Measurements from ENCODE around the gene KCNH2. TPM values are rescaled to one million over a fixed set of nuclear protein-coding genes. Genes with fewer than 3 reads are reported as not detected.
A peak's percentile ranks its signal among the peaks of the same experiment; 100 is the strongest.

The KCNH2 gene
- total RNA-seq, 3 donors from 2014 or later (not counting 1 experiment from before 2014, with no cell fraction given), result 0.39 to 0.60 TPM; not detected in 1

- ATAC-seq (no peak), DNase-seq (no peak)
- Mint-ChIP-seq H3K27ac (peak overlapping the region in 1 of 2 donors; percentile 96), H3K4me1 (peaks cover 15 to 16% of the 10 kb centered on the region in 2 donors), H3K27me3 (ENCODE audit: low read depth in 2 of 2) (peaks cover 0 to 9% of the 10 kb centered on the region in 2 donors), H3K9me3 (no peaks in the 10 kb centered on the region), H3K4me3 (no peak overlapping the region), H3K36me3 (no peaks in the 10 kb centered on the region)
- H3K27ac ChIP-seq (ENCODE audit: low read length), result no peak overlapping the region
- intact Hi-C loops (cut with micrococcal nuclease), result no loop called here
- H3K27me3 ChIP-seq (ENCODE audit: control insufficient read depth, insufficient read depth, low read length), result no peaks in the 10 kb centered on the region
- TF ChIP-seq CTCF (IDR thresholded peaks at IDR 0.05), result no peak
- no peak overlapping the region for H3K4me3 ChIP-seq (ENCODE audit: low read length)
- H3K9me3 ChIP-seq (ENCODE audit: control insufficient read depth, insufficient read depth, low read length), result no peaks in the 10 kb centered on the region
- H3K4me1 ChIP-seq (ENCODE audit: control insufficient read depth, insufficient read depth, low read length), result peaks cover 17% of the 10 kb centered on the region
- WGBS (ENCODE audit: insufficient coverage), result 80% methylated on average over 4 of the region's 4 CpGs
- H3K36me3 ChIP-seq (ENCODE audit: control insufficient read depth, insufficient read depth, low read length), result no peaks in the 10 kb centered on the region
Observed at GRCh38 chr7:151025924-151026671, 48.0 kb upstream of the KCNH2 start.

DNA sequence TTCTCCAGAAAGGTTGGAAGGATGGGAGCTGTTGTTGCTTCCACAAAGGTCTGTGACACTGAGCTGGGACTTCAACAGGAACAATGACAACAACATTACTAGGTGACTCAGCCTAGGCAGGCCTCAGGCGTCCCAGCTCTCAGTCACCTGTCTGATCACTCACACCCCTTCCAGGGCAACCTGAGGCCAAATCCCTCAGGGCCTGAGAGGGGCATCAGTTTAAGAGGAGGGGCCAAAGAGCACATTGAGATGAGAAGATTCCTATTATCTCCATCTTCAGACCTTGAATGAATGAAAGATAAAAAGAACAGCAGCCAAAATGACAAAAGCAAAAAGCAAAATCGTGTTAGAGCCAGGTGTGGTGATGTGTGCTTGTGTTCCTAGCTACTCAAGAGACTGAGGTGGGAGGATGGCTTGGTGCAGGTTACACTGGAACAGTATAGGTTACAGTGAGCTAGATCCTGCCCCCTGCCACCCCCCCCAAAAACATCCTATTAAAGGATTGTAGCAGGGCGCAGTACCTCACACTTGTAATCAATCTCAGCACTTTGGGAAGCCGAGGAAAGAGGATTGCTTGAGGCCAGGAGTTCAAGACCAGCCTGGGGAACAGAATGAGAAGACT lies 46.4 kb upstream of the KCNH2 start, which contains the start of gene ATG9B:
Gene ATG9B, minus strand, starts transcription at position 60 of the 622 bp plus-strand sequence. CDS start 71 bp downstream, outside the sequence.
- Mint-ChIP-seq H3K27ac (no peak within 1 kb of the TSS), H3K4me3 (no peak within 1 kb of the TSS), H3K36me3 (no peaks in the 10 kb centered on the region), H3K27me3 (ENCODE audit: low read depth in 2 of 2) (peaks cover 0 to 24% of the 10 kb centered on the region in 2 donors), H3K4me1 (peaks cover 16 to 18% of the 10 kb centered on the region in 2 donors), H3K9me3 (no peaks in the 10 kb centered on the region)
- DNase-seq, result no peak
- H3K4me3 ChIP-seq (ENCODE audit: low read length), result no peak within 1 kb of the TSS
- no peak within 1 kb of the TSS for H3K27ac ChIP-seq (ENCODE audit: low read length)
- no peak for ATAC-seq
- no peaks in the 10 kb centered on the region for H3K36me3 ChIP-seq (ENCODE audit: control insufficient read depth, insufficient read depth, low read length)
- no peak for TF ChIP-seq CTCF (IDR thresholded peaks at IDR 0.05)
- H3K4me1 ChIP-seq (ENCODE audit: control insufficient read depth, insufficient read depth, low read length), result peaks cover 19% of the 10 kb centered on the region
- no peaks in the 10 kb centered on the region for H3K9me3 ChIP-seq (ENCODE audit: control insufficient read depth, insufficient read depth, low read length)
- intact Hi-C loops (cut with micrococcal nuclease), result no loop called here
- H3K27me3 ChIP-seq (ENCODE audit: control insufficient read depth, insufficient read depth, low read length), result peaks cover 13% of the 10 kb centered on the region
- WGBS (ENCODE audit: insufficient coverage), result 92% methylated on average over 4 of the region's 4 CpGs

DNA sequence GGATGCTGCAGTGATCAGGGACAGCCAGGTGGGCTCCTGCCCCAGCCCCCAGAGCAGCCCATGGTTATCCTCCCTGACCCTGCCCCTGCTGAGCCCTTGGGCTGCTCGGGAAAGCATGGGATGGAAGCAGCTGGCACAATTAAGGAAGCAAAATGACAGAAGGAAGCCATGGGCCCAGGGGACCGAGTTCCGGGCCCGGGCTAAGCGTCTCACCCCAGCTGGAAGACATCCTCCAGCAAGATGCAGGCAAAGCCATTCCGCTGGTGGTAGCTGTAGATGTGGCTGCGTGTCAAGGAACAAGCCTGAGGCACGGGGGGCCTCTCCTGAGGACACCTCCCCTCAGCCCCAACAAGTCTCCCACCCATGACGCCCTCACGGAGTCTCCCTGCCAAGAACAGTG lies 45.1 kb upstream of the KCNH2 start:
- no peak for TF ChIP-seq CTCF (IDR thresholded peaks at IDR 0.05)
- peaks cover 23% of the 10 kb centered on the region in 2 donors for H3K4me1 Mint-ChIP-seq
- peaks cover 21% of the 10 kb centered on the region for H3K4me1 ChIP-seq (ENCODE audit: control insufficient read depth, insufficient read depth, low read length)
- ATAC-seq (no peak), DNase-seq (no peak)
- peaks cover 19% of the 10 kb centered on the region for H3K27me3 ChIP-seq (ENCODE audit: control insufficient read depth, insufficient read depth, low read length)
- no peak overlapping the region for H3K4me3 Mint-ChIP-seq
- H3K4me3 ChIP-seq (ENCODE audit: low read length), result no peak overlapping the region
- no peaks in the 10 kb centered on the region for H3K36me3 ChIP-seq (ENCODE audit: control insufficient read depth, insufficient read depth, low read length)
- peaks cover 0 to 35% of the 10 kb centered on the region in 2 donors for H3K27me3 Mint-ChIP-seq (ENCODE audit: low read depth in 2 of 2)
- H3K9me3 ChIP-seq (ENCODE audit: control insufficient read depth, insufficient read depth, low read length), result no peaks in the 10 kb centered on the region
- no peak overlapping the region for H3K27ac ChIP-seq (ENCODE audit: low read length)
- no peak overlapping the region for H3K27ac Mint-ChIP-seq
- WGBS (ENCODE audit: insufficient coverage), result 84% methylated on average over 10 of the region's 10 CpGs
- no peaks in the 10 kb centered on the region for H3K36me3 Mint-ChIP-seq
- intact Hi-C loops (cut with micrococcal nuclease), result no loop called here
- no peaks in the 10 kb centered on the region for H3K9me3 Mint-ChIP-seq

All from natural killer cell (primary cell).